ENCODE measurements around the gene PNP.

Gene PNP

GRCh38 chr14:20435582-20436362, 33.4 kb upstream of the PNP start, which contains the start of gene KLHL33:
Gene KLHL33, minus strand, starts transcription at chr14:20436166. Its CDS starts 355 bp downstream, at chr14:20435811.
- TF ChIP-seq CSDC2 (CRISPR knock-in tag; IDR thresholded peaks at IDR 0.05) (no peak), ZNF8 (CRISPR knock-in tag; IDR thresholded peaks at IDR 0.05) (no peak), BACH2 (CRISPR knock-in tag; IDR thresholded peaks at IDR 0.05; ENCODE audit: borderline replicate concordance) (no peak), CSRNP3 (CRISPR knock-in tag; IDR thresholded peaks at IDR 0.05) (no peak), TOX (CRISPR knock-in tag; IDR thresholded peaks at IDR 0.05; ENCODE audit: borderline replicate concordance) (no peak), RARB (CRISPR knock-in tag; IDR thresholded peaks at IDR 0.05) (no peak), PPARA (CRISPR knock-in tag; IDR thresholded peaks at IDR 0.05; ENCODE audit: borderline replicate concordance) (no peak), ISL1 (CRISPR knock-in tag; IDR thresholded peaks at IDR 0.05) (no peak), ESRRG (CRISPR knock-in tag; IDR thresholded peaks at IDR 0.05) (no peak), GLIS3 (CRISPR knock-in tag; IDR thresholded peaks at IDR 0.05) (no peak)
- TF ChIP-seq, protein P1, sequence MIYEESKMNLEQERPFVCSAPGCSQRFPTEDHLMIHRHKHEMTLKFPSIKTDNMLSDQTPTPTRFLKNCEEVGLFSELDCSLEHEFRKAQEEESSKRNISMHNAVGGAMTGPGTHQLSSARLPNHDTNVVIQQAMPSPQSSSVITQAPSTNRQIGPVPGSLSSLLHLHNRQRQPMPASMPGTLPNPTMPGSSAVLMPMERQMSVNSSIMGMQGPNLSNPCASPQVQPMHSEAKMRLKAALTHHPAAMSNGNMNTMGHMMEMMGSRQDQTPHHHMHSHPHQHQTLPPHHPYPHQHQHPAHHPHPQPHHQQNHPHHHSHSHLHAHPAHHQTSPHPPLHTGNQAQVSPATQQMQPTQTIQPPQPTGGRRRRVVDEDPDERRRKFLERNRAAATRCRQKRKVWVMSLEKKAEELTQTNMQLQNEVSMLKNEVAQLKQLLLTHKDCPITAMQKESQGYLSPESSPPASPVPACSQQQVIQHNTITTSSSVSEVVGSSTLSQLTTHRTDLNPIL (CRISPR knock-in tag; IDR thresholded peaks at IDR 0.05; ENCODE audit: low read depth): no peak
- TF ChIP-seq, protein P2, sequence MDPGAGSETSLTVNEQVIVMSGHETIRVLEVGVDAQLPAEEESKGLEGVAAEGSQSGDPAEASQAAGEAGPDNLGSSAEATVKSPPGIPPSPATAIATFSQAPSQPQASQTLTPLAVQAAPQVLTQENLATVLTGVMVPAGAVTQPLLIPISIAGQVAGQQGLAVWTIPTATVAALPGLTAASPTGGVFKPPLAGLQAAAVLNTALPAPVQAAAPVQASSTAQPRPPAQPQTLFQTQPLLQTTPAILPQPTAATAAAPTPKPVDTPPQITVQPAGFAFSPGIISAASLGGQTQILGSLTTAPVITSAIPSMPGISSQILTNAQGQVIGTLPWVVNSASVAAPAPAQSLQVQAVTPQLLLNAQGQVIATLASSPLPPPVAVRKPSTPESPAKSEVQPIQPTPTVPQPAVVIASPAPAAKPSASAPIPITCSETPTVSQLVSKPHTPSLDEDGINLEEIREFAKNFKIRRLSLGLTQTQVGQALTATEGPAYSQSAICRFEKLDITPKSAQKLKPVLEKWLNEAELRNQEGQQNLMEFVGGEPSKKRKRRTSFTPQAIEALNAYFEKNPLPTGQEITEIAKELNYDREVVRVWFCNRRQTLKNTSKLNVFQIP (CRISPR knock-in tag; IDR thresholded peaks at IDR 0.05; ENCODE audit: borderline replicate concordance, low read depth): no peak
- ATAC-seq: no peak

GRCh38 chr14:20436363-20436755, 32.8 kb upstream of the PNP start:
- TF ChIP-seq PPARA (CRISPR knock-in tag; IDR thresholded peaks at IDR 0.05; ENCODE audit: borderline replicate concordance) (no peak), TOX (CRISPR knock-in tag; IDR thresholded peaks at IDR 0.05; ENCODE audit: borderline replicate concordance) (no peak), ESRRG (CRISPR knock-in tag; IDR thresholded peaks at IDR 0.05) (no peak), ZNF70 (CRISPR knock-in tag; IDR thresholded peaks at IDR 0.05) (no peak), ZFP3 (CRISPR knock-in tag; IDR thresholded peaks at IDR 0.05) (no peak), SNAI2 (CRISPR knock-in tag; IDR thresholded peaks at IDR 0.05) (no peak), GLIS3 (CRISPR knock-in tag; IDR thresholded peaks at IDR 0.05) (no peak), CSRNP3 (CRISPR knock-in tag; IDR thresholded peaks at IDR 0.05) (no peak), ZFP30 (CRISPR knock-in tag; IDR thresholded peaks at IDR 0.05) (no peak), OSR1 (CRISPR knock-in tag; IDR thresholded peaks at IDR 0.05) (no peak), CSDC2 (CRISPR knock-in tag; IDR thresholded peaks at IDR 0.05) (no peak), ARNTL (CRISPR knock-in tag; IDR thresholded peaks at IDR 0.05; ENCODE audit: borderline replicate concordance, low read depth) (no peak), BACH2 (CRISPR knock-in tag; IDR thresholded peaks at IDR 0.05; ENCODE audit: borderline replicate concordance) (no peak), ZC3H10 (CRISPR knock-in tag; IDR thresholded peaks at IDR 0.05) (no peak), RARB (CRISPR knock-in tag; IDR thresholded peaks at IDR 0.05) (no peak)
- TF ChIP-seq, protein P1 (CRISPR knock-in tag; IDR thresholded peaks at IDR 0.05; ENCODE audit: low read depth): no peak
- TF ChIP-seq, protein P2 (CRISPR knock-in tag; IDR thresholded peaks at IDR 0.05; ENCODE audit: borderline replicate concordance, low read depth): no peak
- TF ChIP-seq, protein P3, sequence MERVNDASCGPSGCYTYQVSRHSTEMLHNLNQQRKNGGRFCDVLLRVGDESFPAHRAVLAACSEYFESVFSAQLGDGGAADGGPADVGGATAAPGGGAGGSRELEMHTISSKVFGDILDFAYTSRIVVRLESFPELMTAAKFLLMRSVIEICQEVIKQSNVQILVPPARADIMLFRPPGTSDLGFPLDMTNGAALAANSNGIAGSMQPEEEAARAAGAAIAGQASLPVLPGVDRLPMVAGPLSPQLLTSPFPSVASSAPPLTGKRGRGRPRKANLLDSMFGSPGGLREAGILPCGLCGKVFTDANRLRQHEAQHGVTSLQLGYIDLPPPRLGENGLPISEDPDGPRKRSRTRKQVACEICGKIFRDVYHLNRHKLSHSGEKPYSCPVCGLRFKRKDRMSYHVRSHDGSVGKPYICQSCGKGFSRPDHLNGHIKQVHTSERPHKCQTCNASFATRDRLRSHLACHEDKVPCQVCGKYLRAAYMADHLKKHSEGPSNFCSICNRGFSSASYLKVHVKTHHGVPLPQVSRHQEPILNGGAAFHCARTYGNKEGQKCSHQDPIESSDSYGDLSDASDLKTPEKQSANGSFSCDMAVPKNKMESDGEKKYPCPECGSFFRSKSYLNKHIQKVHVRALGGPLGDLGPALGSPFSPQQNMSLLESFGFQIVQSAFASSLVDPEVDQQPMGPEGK (CRISPR knock-in tag; IDR thresholded peaks at IDR 0.05; ENCODE audit: borderline replicate concordance): no peak
- ATAC-seq: peak; percentile 24; the same call in 2 of the 3 replicates

All from SK-N-SH treated with all-trans-retinoic acid at 6 μM for 48 hours (cell line).